D721Med (cell line): ENCODE measurements around the gene MAN1A1.

Experiments
- DNase-seq: peaks from one replicate; pipeline ENCODE4 v3.0.0; 2011; ENCODE audit warnings: low spot score; ENCODE audit not compliant: insufficient read length
- FAIRE-seq: peaks from 2 replicates; lab custom pipeline; 2011; peaks lifted over from hg19 to GRCh38; lab: Jason Lieb, UNC
- TF ChIP-seq, protein P1 (sequence below): IDR thresholded peaks from 2 replicates; pipeline ENCODE4 v1.5.1; 2012; ENCODE audit warnings: mild to moderate bottlenecking, control low read depth; ENCODE audit not compliant: insufficient read depth; ENCODE audit errors: missing control alignments

Gene MAN1A1

GRCh38 chr6:119140196-119141140 lies 209.1 kb downstream of the MAN1A1 start:
- TF ChIP-seq, protein P1, sequence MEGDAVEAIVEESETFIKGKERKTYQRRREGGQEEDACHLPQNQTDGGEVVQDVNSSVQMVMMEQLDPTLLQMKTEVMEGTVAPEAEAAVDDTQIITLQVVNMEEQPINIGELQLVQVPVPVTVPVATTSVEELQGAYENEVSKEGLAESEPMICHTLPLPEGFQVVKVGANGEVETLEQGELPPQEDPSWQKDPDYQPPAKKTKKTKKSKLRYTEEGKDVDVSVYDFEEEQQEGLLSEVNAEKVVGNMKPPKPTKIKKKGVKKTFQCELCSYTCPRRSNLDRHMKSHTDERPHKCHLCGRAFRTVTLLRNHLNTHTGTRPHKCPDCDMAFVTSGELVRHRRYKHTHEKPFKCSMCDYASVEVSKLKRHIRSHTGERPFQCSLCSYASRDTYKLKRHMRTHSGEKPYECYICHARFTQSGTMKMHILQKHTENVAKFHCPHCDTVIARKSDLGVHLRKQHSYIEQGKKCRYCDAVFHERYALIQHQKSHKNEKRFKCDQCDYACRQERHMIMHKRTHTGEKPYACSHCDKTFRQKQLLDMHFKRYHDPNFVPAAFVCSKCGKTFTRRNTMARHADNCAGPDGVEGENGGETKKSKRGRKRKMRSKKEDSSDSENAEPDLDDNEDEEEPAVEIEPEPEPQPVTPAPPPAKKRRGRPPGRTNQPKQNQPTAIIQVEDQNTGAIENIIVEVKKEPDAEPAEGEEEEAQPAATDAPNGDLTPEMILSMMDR: no peak
- no peak for FAIRE-seq
- DNase-seq: no peak

DNA sequence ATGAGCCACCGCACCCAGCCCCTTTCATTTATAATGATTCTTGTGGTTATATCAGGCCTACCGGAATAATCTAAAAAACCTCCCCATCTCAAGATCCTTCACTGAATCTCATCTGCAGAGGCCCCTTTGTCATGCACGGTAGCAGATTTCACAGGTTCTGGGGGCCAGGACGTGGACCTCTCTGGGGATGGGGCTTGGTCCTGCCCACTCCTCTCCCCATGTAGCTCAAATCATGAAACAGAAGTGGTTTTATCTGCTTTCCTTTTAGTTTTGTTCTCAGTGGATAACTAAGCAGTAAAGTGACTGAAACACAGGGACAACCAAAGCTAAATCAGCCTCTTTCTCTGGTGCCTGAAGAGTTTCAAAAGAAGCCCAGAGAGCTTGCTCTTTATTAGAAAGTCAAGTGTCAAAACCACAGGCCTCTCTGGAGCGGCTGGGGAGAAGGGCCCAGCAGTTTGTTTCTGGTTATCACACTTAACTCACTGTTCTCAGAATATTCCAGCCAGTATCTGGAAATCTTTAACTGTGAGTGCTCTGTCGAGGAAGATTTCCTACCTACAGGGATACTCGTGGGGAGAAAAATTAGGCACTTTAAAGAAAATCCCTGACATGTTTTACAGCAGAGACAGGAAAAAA lies 210.5 kb downstream of the MAN1A1 start:
- FAIRE-seq (no peak), DNase-seq (no peak)
- TF ChIP-seq, protein P1: no peak

GRCh38 chr6:119137194-119138072 lies 212.1 kb downstream of the MAN1A1 start:
- TF ChIP-seq, protein P1: no peak
- no peak for FAIRE-seq
- no peak for DNase-seq

GRCh38 chr6:119134752-119135151 lies 214.8 kb downstream of the MAN1A1 start:
- no peak for FAIRE-seq

GRCh38 chr6:119133400-119133799 lies 216.2 kb downstream of the MAN1A1 start:
- FAIRE-seq (no peak), DNase-seq (no peak)
- TF ChIP-seq, protein P1: no peak

More at GRCh38 chr6:119134752-119135151, 214.8 kb downstream of the MAN1A1 start:
- DNase-seq: no peak
- TF ChIP-seq, protein P1: no peak

DNA sequence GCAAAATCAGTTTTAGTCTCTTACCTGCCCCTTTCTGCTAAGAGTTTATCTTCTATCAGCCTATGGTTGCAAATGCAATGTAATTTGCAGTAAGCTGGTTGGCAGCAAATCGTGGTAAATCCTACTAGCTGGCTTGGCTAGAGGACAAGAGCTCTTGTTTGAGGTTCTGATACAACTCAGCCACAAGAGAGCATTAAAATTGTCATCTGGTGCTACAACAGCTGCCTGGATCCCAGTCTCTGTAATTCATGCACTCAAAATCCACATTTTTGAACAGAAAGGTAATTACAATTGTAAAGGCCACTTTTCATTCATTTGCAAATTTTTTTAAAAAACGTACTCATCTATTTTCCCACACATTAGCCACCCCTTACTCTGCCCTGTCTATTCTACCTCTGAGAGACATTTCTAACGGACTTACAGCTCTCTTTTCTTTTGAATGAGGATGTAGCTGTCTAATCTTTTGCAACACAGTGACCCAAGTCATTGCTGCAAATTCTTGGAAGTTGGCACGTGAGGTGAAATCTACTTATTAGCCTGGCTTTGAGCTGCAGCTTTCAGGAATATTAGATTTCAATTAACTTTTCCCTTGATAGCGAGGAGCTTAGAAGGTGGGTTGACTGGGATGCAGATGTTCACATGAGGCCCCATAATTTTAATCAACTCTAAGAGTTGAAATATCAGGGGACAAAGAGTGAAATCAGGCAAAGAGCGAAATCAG lies 217.1 kb downstream of the MAN1A1 start:
- TF ChIP-seq, protein P1: no peak
- FAIRE-seq (peak; percentile 35), DNase-seq (no peak)
